RWPE2 (cell line): Measurements from ENCODE around the gene CCDC106.

Experiments used
- ATAC-seq: fragments of 200-7000 bp; cut with Tn5 transposase; 3 replicates; pipeline ENCODE4 v1.9.1; 2021; ENCODE audit warnings: low read depth
- DNase-seq: peaks from one replicate; pipeline ENCODE4 v3.0.0-alpha.2; 2020; ENCODE audit warnings: low spot score
- H3K27ac ChIP-seq: fragments of 450-650 bp; 2 replicates; pipeline ENCODE4 v1.5.1; 2017; ENCODE audit warnings: mild to moderate bottlenecking; ENCODE audit not compliant: poor library complexity, severe bottlenecking
- H3K27me3 ChIP-seq: fragments of 250-450 bp; sonication (Bioruptor Pico); 2 replicates; pipeline ENCODE4 v1.5.1; 2021; ENCODE audit warnings: mild to moderate bottlenecking, moderate library complexity; ENCODE audit not compliant: insufficient read depth, poor library complexity, severe bottlenecking
- H3K36me3 ChIP-seq: fragments of 250-450 bp; sonication (Bioruptor Pico); 2 replicates; pipeline ENCODE4 v1.5.1; 2020; ENCODE audit warnings: low read depth, mild to moderate bottlenecking, moderate library complexity
- H3K4me1 ChIP-seq: fragments of 250-450 bp; sonication (Bioruptor Pico); 2 replicates; pipeline ENCODE4 v1.5.1; 2021; ENCODE audit warnings: mild to moderate bottlenecking, moderate library complexity; ENCODE audit not compliant: insufficient read depth, poor library complexity, severe bottlenecking
- H3K4me3 ChIP-seq: fragments of 250-450 bp; sonication (Bioruptor Pico); 2 replicates; pipeline ENCODE4 v1.5.1; 2021; ENCODE audit warnings: mild to moderate bottlenecking, moderate library complexity; ENCODE audit not compliant: severe bottlenecking
- H3K9me3 ChIP-seq: fragments of 250-450 bp; sonication (Bioruptor Pico); 2 replicates; pipeline ENCODE4 v1.5.1; 2021; ENCODE audit warnings: mild to moderate bottlenecking, moderate library complexity; ENCODE audit not compliant: severe bottlenecking
- TF ChIP-seq, protein P1 (sequence below): fragments of 450-650 bp; IDR thresholded peaks from one replicate; pipeline ENCODE4 v1.5.1; 2017; ENCODE audit warnings: mild to moderate bottlenecking, moderate library complexity; ENCODE audit not compliant: poor library complexity, severe bottlenecking

The CCDC106 gene

DNA sequence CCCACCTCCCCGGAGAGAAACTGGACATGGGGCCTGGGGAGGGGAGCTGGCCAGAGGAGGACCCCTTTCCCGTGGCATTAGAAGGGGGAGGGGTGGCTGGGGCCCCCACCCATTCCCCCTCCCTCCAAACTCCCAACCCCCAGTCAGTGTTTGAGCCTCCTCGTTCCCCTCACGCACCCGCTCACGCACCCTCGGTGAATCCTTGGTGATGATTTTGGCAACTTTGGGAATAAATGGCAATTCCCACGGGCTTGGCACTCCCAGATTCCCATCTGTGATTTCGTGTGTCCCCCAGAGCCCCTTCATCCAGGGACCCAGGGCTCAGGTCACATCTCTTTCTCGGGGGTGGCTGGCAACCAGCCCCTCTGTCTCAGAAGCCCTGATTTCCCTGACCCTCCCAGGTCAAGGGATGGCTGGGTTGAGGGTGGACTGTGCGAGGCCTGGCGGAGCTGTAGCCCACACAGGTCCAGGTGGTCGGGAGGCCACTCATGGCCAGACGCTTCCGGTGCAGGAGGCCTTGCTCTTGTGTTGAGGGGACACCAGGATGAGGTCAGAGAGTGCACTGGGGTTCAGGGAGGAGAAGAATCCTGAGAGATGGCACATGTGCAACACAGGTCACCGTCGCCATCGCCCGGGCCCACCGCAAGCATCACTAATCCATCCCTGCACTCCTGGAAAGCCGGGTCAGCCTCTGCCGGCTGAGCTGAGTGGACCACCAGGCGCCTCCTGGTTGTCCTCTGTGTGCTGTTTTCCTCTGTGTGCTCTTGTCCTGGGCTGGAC lies 47.7 kb downstream of the CCDC106 start:
- no peaks in the 10 kb centered on the region for H3K4me1 ChIP-seq
- no peaks in the 10 kb centered on the region for H3K9me3 ChIP-seq
- TF ChIP-seq, protein P1, sequence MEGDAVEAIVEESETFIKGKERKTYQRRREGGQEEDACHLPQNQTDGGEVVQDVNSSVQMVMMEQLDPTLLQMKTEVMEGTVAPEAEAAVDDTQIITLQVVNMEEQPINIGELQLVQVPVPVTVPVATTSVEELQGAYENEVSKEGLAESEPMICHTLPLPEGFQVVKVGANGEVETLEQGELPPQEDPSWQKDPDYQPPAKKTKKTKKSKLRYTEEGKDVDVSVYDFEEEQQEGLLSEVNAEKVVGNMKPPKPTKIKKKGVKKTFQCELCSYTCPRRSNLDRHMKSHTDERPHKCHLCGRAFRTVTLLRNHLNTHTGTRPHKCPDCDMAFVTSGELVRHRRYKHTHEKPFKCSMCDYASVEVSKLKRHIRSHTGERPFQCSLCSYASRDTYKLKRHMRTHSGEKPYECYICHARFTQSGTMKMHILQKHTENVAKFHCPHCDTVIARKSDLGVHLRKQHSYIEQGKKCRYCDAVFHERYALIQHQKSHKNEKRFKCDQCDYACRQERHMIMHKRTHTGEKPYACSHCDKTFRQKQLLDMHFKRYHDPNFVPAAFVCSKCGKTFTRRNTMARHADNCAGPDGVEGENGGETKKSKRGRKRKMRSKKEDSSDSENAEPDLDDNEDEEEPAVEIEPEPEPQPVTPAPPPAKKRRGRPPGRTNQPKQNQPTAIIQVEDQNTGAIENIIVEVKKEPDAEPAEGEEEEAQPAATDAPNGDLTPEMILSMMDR: no peak
- no peak overlapping the region for H3K4me3 ChIP-seq
- DNase-seq: no peak
- H3K36me3 ChIP-seq: peaks cover 16% of the 10 kb centered on the region
- no peak for ATAC-seq
- no peak overlapping the region for H3K27ac ChIP-seq
- no peaks in the 10 kb centered on the region for H3K27me3 ChIP-seq

- no peak for ATAC-seq
- Histone ChIP-seq H3K4me1 (no peaks in the 10 kb centered on the region), H3K27ac (no peak overlapping the region), H3K36me3 (peaks cover 16% of the 10 kb centered on the region), H3K9me3 (no peaks in the 10 kb centered on the region), H3K27me3 (no peaks in the 10 kb centered on the region), H3K4me3 (no peak overlapping the region)
- TF ChIP-seq, protein P1: no peak
- DNase-seq: no peak
These were observed 48.5 kb downstream of the CCDC106 start for GRCh38 chr19:55696301-55697068.

- TF ChIP-seq, protein P1: no peak
- H3K9me3 ChIP-seq: no peaks in the 10 kb centered on the region
- H3K27me3 ChIP-seq: no peaks in the 10 kb centered on the region
- DNase-seq (no peak), ATAC-seq (no peak)
- no peak overlapping the region for H3K4me3 ChIP-seq
- H3K36me3 ChIP-seq: peaks cover 11% of the 10 kb centered on the region
- no peak overlapping the region for H3K27ac ChIP-seq
- H3K4me1 ChIP-seq: no peaks in the 10 kb centered on the region
These were observed 49.0 kb downstream of the CCDC106 start for GRCh38 chr19:55697069-55697440.

- Histone ChIP-seq H3K27ac (no peak overlapping the region), H3K4me3 (no peak overlapping the region), H3K36me3 (peaks cover 11% of the 10 kb centered on the region), H3K27me3 (no peaks in the 10 kb centered on the region), H3K9me3 (no peaks in the 10 kb centered on the region), H3K4me1 (no peaks in the 10 kb centered on the region)
- DNase-seq (no peak), ATAC-seq (no peak)
- TF ChIP-seq, protein P1: no peak
These were observed 49.7 kb downstream of the CCDC106 start for GRCh38 chr19:55697698-55698097.
